HG02973 (cell line): ENCODE results near the gene OR51F1.
"Not testable (repeated sequence)": the region's sequence is repeated elsewhere in the genome, so short reads cannot be mapped to it uniquely, and the experiment has no call there.

Experiments
- ATAC-seq: cut with Tn5 transposase; IDR thresholded peaks from one replicate; pipeline ENCODE4 v1.9.1; 2021; ENCODE audit warnings: moderate library complexity; ENCODE audit not compliant: unreplicated experiment

Gene OR51F1, protein sequence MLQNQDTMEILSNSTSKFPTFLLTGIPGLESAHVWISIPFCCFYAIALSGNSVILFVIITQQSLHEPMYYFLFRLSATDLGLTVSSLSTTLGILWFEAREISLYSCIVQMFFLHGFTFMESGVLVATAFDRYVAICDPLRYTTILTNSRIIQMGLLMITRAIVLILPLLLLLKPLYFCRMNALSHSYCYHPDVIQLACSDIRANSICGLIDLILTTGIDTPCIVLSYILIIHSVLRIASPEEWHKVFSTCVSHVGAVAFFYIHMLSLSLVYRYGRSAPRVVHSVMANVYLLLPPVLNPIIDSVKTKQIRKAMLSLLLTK

DNA sequence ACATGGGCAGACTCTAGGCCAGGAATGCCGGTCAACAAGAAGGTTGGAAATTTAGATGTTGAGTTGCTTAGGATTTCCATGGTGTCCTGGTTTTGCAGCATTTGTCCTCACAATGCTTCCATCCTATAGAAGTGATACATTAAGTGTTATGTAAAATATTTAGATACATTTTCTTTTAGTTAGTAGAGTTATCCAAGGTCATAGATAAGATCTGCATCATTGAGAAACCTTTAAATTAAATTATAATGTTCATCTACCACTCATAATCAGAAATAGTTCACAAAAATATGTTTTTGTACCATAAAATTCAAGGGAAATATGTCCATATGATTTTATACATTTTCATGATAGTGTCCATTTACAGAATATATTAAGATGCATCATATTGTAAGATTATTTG is at the start of gene OR51F1:
TSS of gene OR51F1 (minus strand) at position 101 of the 400 bp plus-strand sequence. CDS start at position 101, 0 bp downstream.
- ATAC-seq: no peak

DNA sequence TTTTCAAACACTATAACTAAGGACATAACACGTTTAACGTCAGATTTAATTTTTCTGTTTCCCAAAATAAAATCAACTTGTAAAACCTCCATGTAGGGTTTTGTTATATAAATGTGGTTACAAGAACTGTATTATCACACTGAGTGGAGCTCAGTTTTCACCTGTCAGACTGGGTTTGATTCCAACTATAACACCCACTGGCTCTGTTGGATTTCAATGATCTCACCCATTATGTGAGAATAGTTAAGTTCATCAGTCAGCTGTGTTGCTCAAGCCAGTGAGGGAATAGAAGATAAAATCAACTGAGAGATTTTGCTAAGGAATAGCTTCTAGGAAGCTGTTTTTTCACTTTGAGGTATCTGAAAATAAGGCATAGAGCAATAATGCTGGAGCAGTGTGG is 39.5 kb upstream of the OR51F1 start:
- no peak for ATAC-seq

DNA sequence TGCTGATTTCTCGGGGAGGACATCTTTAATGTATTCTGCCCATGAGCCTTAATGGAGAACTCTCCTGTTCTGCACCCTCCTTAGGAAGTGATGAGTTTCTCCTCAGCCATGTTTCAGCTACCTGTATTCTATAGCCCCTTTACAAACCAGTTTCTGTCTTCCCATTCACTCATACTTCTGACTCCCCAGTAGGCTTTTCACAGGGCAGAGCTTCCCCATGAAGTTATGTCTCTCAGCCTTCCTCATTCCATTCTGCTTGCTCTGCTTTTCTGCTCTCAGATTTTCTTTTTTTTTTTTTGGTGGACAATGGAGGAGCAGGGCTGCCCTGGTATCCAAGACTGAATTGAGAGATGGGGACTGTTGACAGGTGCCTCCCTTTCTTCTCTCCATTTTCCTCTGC is 38.7 kb upstream of the OR51F1 start:
- ATAC-seq: no peak

DNA sequence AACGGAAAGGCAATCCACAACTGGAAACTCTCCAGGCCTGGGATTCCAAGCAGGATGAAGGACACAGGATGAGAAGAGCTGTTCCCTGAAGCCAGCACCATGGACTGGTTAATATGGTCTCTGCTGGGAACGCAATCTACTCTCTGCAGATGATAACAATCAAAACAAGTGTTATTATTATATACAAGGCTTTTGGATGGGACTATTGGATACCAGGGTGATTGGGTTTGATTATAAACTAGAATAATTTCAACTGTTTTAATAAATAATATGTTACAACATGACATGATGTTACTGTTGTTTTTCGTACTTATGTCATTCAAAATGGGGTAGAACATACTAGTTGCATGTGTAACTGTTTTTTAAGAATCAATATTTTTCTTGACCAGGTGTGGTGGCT is 34.5 kb upstream of the OR51F1 start, which contains the start of gene OR52R1:
TSS of gene OR52R1 (minus strand) at position 101 of the 400 bp plus-strand sequence. CDS start at position 101, 0 bp downstream.
- ATAC-seq: no peak

DNA sequence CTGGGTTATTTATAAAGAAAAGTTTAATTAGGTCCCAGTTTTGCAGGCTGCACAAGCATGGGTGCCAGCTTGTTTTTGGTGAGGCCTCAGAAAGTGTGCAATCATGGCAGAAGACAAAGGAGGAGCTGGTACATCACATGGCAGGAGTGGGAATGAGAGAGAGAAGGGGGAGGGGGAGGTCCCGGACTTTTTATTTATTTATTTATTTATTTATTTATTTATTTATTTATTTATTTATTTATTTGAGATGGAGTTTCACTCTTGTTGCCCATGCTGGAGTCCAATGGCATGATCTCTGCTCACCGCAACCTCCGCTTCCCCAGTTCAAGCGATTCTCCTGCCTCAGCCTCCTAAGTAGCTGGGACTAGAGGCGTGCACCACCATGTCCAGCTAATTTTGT is 31.6 kb upstream of the OR51F1 start:
- not testable (repeated sequence) for ATAC-seq

DNA sequence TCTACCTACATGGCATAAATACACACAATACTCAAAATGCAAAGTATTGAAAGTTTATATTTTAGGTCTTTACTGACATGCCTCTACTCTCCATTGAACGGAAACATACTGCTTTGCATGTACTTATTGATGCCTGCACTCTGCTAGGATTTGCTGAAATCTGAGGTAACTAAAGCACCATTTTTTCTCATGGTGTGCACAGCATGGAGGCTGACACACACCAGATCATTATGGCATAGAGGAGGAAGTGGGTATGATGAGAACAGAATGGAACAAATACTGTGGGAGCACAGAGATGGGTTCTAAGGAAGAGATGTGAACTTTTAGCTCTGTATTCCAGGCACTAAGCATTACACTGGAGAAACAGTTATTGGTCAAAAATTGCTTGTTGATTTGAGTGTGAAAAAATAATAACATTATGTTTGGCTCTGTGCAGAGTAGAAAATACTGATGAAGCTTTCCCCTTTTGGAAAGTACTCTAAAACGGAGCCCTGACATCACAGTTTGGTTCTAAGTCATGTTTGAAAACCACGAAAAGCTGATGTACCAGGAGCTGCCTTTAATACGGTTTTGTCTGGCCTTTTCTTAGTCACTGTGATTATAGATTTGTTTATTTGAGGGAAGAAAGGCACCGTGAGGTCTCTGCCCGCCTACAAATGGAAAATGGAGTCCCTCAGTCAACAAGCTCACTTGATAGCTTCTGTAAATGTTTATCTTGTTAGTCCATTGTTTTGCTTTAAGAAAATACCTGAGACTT is 28.9 kb upstream of the OR51F1 start:
- no peak for ATAC-seq

DNA sequence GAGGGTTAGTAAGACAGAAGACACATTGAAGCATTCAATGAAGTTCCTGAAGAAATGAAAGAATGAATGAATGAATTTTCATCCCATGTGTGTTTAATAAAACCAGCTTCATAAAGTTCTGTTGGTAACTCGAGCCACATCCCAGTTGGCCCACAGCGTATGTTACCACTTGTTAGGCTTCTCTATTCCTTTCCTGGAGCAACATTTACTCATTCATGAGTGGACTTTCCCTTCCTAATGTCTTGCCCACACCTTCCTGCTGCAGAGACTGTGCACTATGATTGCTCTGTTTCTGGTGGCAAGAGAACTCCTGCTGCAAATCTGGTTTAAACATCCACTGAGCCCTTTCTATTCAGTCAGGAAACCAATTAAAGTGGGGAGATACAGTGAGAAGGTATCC is 27.5 kb upstream of the OR51F1 start:
- ATAC-seq: no peak

DNA sequence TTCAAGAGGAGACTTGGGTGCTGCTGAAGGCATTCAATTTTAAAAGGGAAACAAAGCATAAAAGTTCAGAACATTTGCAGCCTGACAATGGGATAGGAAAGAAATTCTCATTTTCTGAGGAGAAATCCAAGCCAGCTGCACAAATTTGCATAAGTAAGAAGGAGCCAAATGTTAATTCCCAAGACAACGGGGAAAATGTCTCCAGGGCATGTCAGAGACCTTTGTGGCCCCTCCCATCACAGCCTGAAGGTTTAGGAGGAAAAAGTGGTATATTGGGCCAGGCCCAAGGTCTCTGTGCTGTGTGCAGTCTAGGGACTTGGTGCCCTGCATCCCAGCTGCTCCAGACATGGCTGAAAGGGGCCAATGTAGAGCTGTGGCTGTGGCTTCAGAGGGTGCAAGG is 12.7 kb upstream of the OR51F1 start:
- no peak for ATAC-seq

DNA sequence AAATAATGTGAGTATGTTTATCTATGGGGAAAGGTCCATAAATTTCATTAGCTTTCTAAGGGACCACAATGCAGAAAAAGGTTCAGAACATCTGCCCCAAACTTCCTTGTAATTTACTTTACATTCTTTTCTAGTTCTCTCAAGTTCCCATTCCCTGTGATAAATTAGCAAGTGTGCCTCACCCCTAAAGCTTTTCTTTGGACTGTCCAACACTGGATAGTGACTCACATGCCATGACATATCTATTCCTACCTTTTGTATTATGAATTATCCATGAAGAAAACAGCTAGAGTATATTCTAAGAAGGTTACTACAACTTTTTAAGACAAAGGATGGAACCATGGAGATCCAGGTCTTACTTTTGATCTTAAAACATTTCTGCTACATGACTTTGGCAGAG is 1.6 kb downstream of the OR51F1 start:
- ATAC-seq: no peak

DNA sequence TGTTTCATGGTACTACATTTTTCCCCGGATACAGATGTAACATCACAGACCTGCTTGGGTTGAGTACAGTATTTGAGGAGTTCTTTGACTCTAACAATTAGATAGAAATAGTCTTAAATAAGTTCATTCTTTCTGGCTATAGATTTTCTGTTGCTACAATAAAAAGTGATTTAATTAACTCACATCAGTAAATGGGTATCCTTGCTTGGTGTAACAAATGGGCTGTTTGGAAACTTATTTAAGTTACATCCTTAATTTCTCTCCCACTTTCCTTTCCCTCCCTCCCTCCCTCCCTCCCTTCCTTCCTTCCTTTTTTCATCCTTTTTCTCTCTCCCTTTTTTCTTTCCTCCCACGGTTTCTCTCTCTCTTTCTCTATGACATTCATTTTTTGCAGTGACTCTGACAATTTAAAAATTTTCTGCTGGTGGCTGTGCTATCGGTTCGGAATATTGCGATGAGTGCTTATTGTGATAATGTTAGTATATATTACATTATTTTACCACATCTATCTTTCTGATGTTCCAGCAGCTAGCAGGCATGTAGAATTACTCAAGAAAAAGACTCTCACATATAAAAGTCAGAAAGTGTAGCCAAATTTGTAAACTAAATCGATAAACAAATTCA is 3.2 kb downstream of the OR51F1 start:
- no peak for ATAC-seq

DNA sequence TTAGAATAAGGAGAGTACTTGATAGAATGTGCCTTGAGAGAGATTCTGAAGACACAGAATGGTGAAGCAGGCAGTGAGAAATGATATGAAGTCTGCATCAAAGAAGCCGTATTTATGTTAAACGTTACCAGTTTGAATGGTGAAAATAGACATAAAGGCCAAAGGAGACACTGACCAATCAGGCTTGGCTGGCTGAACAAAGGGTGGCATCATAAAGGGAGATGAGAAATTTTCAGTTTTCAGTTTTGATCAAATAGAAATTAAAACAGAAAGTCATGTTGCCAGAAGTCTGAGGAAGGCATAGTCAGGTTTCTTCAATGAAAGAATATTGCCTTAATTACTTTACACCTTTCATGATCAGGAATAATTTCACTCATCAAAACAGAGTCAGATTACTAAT is 6.6 kb downstream of the OR51F1 start:
- ATAC-seq: no peak

DNA sequence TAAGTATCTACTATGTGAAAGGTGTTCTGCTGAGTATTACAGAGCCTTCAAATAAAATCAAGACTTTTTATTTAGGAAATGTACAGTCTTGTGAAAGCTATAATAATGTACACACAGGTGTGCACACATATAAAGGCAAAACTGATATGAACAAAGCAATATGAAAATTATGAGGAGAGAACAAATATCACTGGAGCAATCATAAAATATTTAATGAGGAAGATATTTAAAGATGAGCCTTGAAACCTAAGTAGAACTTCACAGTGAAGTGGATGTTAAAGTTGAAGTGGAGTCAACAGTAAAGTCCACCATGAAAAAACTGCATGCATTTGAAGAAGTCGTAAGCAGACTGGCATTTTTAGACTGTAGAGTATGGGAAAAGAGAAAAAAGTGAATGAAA is 18.5 kb downstream of the OR51F1 start:
- ATAC-seq: no peak

DNA sequence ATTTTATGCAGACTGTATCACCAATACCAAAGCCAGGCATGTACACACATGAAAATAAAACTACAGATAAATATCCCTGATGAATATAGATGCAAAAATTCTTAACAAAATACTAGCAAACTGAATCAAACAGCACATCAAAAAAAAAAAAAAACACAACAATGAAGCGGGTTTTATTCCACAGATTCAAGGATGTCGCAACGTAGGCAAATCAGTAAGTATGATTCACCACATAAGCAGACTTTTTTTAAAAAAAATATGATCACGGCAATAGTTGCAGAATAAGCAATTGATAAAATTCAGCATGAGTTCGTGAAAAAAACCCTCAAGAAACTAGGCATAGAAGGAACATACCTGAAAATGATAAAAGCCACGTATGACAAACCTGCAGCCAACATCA is 21.3 kb downstream of the OR51F1 start:
- no peak for ATAC-seq

DNA sequence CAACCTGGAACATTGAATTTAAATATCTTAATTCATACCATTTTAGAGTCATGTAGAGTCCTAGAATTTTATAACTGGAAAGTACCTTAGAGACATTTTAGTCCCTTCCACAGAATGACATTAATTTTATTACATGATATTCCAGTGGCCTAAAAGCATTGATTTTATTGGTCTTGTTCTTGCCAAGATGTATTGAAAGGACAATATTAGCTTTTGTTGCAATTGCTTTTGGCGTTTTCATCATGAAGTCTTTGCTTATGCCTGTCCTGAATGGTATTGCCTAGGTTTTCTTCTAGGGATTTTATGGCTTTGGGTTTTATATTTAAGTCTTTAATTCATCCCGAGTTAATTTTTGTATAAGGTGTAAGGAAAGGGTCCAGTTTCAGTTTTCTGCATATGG is 29.0 kb downstream of the OR51F1 start:
- ATAC-seq: no peak

DNA sequence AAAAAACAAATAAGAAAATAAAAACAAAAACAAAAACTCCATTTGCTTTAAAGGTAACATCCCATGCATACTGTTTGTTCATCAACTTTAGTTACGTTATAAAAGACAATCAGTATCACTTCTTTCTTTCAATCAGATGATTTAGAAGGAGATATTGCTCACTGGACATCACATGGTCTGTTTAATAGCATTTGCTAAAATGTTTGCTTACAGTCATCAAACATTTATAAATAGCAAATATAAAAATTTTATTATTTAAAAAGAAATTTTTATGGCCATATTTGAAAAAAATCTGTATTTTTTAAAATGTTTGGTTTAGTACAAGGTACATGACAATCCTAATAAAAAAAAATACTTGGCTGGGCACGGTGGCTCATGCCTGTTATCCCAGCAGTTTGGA is 42.6 kb downstream of the OR51F1 start:
- no peak for ATAC-seq

DNA sequence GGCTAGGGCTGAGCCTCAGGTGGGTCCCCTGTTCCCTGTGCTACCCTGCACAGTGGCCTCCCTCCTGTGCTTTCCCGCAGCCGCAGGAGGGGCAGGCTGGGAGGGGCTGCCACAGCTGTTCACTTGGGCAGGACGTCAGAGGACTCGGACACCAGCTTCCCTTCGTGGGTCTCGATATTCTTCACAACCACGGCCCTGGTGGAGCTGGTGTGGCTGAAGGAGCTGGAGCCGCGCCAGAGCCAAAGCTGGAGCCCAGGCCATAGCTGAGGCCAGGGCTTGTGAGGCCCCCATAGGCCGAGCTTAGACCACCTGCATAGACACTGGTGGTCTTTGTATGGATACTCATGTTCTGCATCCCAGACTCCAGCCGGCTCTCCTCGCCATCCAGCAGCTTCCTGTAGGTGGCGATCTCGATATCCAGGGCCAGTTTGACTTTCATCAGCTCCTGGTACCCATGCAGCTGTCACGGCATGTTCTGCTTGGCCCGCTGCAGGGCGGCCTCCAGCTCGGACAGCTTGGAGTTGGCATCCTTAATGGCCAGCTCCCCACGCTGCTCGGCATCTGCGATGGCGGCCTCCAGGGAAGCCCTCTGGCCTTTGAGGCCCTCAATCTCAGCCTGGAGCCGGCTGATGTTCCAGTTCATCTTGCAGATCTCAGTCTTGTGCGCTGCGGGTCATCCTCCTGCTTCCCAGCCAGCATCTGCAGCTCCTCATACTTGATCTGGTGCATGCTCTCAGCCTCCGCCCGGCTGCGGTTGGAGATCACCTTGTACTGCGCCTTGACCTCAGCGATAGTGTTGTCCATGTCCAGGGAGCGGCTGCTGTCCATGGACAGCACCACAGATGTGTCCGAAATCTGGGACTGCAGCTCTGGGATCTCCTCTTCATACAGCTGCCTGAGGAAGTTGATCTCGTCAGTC is 46.9 kb downstream of the OR51F1 start:
- not testable (repeated sequence) for ATAC-seq
